ENCODE measurements around the gene AHI1. TPM values are rescaled to one million over a fixed set of nuclear protein-coding genes. Genes with fewer than 3 reads are reported as not detected.

The AHI1 gene
- total and polyA plus RNA-seq, 2 donors (not counting 1 experiment from before 2014, with no cell fraction given), result 8.3 to 61.7 TPM

DNA sequence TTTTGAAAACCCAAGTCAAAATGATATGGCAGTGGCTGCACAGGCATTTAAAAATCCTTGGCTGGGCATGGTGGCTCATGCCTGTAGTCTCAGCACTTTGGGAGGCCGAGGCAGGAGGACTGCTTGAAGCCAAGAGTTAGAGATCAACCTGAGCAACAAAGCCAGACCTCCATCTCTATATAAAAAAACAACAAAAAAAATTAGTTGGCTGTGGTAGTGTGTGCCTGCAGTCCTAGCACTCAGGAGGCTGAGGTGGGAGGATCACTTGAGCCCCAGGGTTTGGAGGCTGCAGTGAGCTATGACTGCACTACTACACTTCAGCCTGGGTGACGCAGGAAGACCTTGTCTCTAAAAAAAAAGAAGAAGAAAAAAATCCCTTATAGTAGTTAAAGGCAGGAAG lies 173.6 kb downstream of the AHI1 start:
- H3K79me2 ChIP-seq (ENCODE audit: control insufficient read depth, insufficient read depth, low read length), result no peaks in the 10 kb centered on the region
- WGBS (ENCODE audit: insufficient coverage), result no CpG with 5 or more reads among the region's 2 CpGs
- intact Hi-C loops (cut with micrococcal nuclease), result no loop called here
- Mint-ChIP-seq H3K27me3 (no peaks in the 10 kb centered on the region), H3K4me1 (peaks cover 11% of the 10 kb centered on the region), H3K27ac (no peak overlapping the region), H3K9me3 (ENCODE audit: insufficient read depth) (no peaks in the 10 kb centered on the region), H3K4me3 (no peak overlapping the region)
- H3K27ac ChIP-seq (ENCODE audit: low read length in 2 of 2), result no peak overlapping the region
- CTCF ChIA-PET, result no interaction called here
- no peaks in the 10 kb centered on the region for H4K20me1 ChIP-seq (ENCODE audit: control insufficient read depth, insufficient read depth, low read length, poor library complexity, severe bottlenecking)
- no peak overlapping the region for H3K4me3 ChIP-seq (ENCODE audit: control extremely low read depth in 1 of 5, extremely low read depth in 1 of 5, insufficient read depth in 1 of 5, low read depth in 2 of 5, low read length in 4 of 5)
- no peak overlapping the region for H2AFZ ChIP-seq (ENCODE audit: insufficient read depth, low read depth, low read length, poor library complexity, severe bottlenecking)
- ATAC-seq (ENCODE audit: low read depth) (no peak), DNase-seq (no peak)
- H3K27me3 ChIP-seq (replicated peaks in 1 of 4; ENCODE audit: control extremely low read depth in 1 of 4, control insufficient read depth in 3 of 4, insufficient read depth in 4 of 4, low read length in 3 of 4), result no peaks in the 10 kb centered on the region
- no peak overlapping the region for H3K9ac ChIP-seq (ENCODE audit: low read length)
- no peak for TF ChIP-seq EZH2 (IDR thresholded peaks at IDR 0.05; ENCODE audit: borderline replicate concordance, insufficient read depth, low read depth, low read length, poor library complexity, severe bottlenecking)
- TF ChIP-seq, protein P1, sequence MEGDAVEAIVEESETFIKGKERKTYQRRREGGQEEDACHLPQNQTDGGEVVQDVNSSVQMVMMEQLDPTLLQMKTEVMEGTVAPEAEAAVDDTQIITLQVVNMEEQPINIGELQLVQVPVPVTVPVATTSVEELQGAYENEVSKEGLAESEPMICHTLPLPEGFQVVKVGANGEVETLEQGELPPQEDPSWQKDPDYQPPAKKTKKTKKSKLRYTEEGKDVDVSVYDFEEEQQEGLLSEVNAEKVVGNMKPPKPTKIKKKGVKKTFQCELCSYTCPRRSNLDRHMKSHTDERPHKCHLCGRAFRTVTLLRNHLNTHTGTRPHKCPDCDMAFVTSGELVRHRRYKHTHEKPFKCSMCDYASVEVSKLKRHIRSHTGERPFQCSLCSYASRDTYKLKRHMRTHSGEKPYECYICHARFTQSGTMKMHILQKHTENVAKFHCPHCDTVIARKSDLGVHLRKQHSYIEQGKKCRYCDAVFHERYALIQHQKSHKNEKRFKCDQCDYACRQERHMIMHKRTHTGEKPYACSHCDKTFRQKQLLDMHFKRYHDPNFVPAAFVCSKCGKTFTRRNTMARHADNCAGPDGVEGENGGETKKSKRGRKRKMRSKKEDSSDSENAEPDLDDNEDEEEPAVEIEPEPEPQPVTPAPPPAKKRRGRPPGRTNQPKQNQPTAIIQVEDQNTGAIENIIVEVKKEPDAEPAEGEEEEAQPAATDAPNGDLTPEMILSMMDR (IDR thresholded peaks at IDR 0.05), result no peak
- no peak overlapping the region for H3K4me2 ChIP-seq (replicated peaks; ENCODE audit: low read depth, low read length, poor library complexity, severe bottlenecking)
- H3K36me3 ChIP-seq (replicated peaks in 1 of 2; ENCODE audit: control extremely low read depth in 1 of 2, control insufficient read depth in 1 of 2, extremely low read depth in 1 of 2, insufficient read depth in 2 of 2, low read length in 1 of 2), result peaks cover 0 to under 1% of the 10 kb centered on the region in 2 experiments
- POLR2A ChIA-PET, result no interaction called here
- H3K4me1 ChIP-seq (ENCODE audit: control insufficient read depth in 2 of 2, insufficient read depth in 2 of 2, low read length in 2 of 2), result peaks cover 11 to 12% of the 10 kb centered on the region in 2 donors
- no peaks in the 10 kb centered on the region for H3K9me3 ChIP-seq (ENCODE audit: control extremely low read depth in 1 of 3, control insufficient read depth in 2 of 3, insufficient read depth in 1 of 3, low read length in 2 of 3)

DNA sequence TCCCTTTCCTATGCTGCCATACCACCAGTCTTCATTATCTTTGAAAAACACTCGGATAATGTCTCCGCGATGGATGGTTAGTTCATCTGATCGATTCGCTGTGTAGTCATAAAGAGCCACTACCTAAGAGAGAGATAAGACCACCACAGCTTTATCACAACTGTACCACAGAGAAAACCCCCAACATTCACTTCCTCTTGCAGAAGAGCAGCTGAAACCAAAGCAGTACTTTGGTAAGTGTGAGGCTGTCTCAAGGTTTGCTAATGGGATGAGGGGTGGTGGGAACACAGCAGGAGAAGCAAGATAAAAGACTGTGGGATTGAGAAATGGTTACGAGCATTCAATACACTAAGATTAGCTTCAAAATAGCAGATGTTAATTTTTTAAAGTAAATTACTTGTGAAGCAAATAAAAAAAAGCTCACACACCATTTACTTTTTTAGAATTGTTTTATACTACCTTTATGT lies 174.3 kb downstream of the AHI1 start:
- H3K9me3 ChIP-seq (ENCODE audit: control extremely low read depth in 1 of 3, control insufficient read depth in 2 of 3, insufficient read depth in 1 of 3, low read length in 2 of 3), result no peaks in the 10 kb centered on the region
- no peaks in the 10 kb centered on the region for H4K20me1 ChIP-seq (ENCODE audit: control insufficient read depth, insufficient read depth, low read length, poor library complexity, severe bottlenecking)
- H3K27ac Mint-ChIP-seq, result no peak overlapping the region
- WGBS (ENCODE audit: insufficient coverage), result 0% methylated on average over 1 of the region's 6 CpGs
- H3K27me3 Mint-ChIP-seq, result no peaks in the 10 kb centered on the region
- intact Hi-C loops (cut with micrococcal nuclease), result no loop called here
- no peaks in the 10 kb centered on the region for H3K27me3 ChIP-seq (replicated peaks in 1 of 4; ENCODE audit: control extremely low read depth in 1 of 4, control insufficient read depth in 3 of 4, insufficient read depth in 4 of 4, low read length in 3 of 4)
- peak overlapping the region; percentile 20 for H2AFZ ChIP-seq (ENCODE audit: insufficient read depth, low read depth, low read length, poor library complexity, severe bottlenecking)
- H3K9ac ChIP-seq (ENCODE audit: low read length), result no peak overlapping the region
- H3K4me1 ChIP-seq (ENCODE audit: control insufficient read depth in 2 of 2, insufficient read depth in 2 of 2, low read length in 2 of 2), result peaks cover 11 to 12% of the 10 kb centered on the region in 2 donors
- H3K4me3 Mint-ChIP-seq, result peak overlapping the region; percentile 30
- peak overlapping the region; percentile 48 for H3K4me2 ChIP-seq (replicated peaks; ENCODE audit: low read depth, low read length, poor library complexity, severe bottlenecking)
- peak; percentile 52 for DNase-seq
- CTCF ChIA-PET, result interaction anchor here (0.5 to 1.0 kb wide), 2 partner anchors 128 to 738 kb away, joined by 3 to 4 read pairs; no protein-coding TSS in a partner anchor
- no peaks in the 10 kb centered on the region for H3K9me3 Mint-ChIP-seq (ENCODE audit: insufficient read depth)
- no peaks in the 10 kb centered on the region for H3K36me3 ChIP-seq (replicated peaks in 1 of 2; ENCODE audit: control extremely low read depth in 1 of 2, control insufficient read depth in 1 of 2, extremely low read depth in 1 of 2, insufficient read depth in 2 of 2, low read length in 1 of 2)
- POLR2A ChIA-PET, result no interaction called here
- no peaks in the 10 kb centered on the region for H3K79me2 ChIP-seq (ENCODE audit: control insufficient read depth, insufficient read depth, low read length)
- ATAC-seq (ENCODE audit: low read depth), result peak; percentile 69
- peak overlapping the region in 1 of 2 donors; percentile 10 for H3K27ac ChIP-seq (ENCODE audit: low read length in 2 of 2)
- peak overlapping the region in 2 of 5 experiments; percentile 5 to 11 for H3K4me3 ChIP-seq (ENCODE audit: control extremely low read depth in 1 of 5, extremely low read depth in 1 of 5, insufficient read depth in 1 of 5, low read depth in 2 of 5, low read length in 4 of 5)
- H3K4me1 Mint-ChIP-seq, result peaks cover 11% of the 10 kb centered on the region
- no peak for TF ChIP-seq EZH2 (IDR thresholded peaks at IDR 0.05; ENCODE audit: borderline replicate concordance, insufficient read depth, low read depth, low read length, poor library complexity, severe bottlenecking)
- TF ChIP-seq, protein P1 (IDR thresholded peaks at IDR 0.05), result no peak

Measured in B cell (primary cell).